HG02852 (cell line): ENCODE results near the gene PHF21A.
A peak's percentile ranks its signal among the peaks of the same experiment; 100 is the strongest.
"Not testable (repeated sequence)": the region's sequence is repeated elsewhere in the genome, so short reads cannot be mapped to it uniquely, and the experiment has no call there.

Experiments
- ATAC-seq: cut with Tn5 transposase; IDR thresholded peaks from one replicate; pipeline ENCODE4 v1.9.1; 2021; ENCODE audit warnings: mild to moderate bottlenecking, moderate library complexity; ENCODE audit not compliant: unreplicated experiment

The PHF21A gene

GRCh38 chr11:45993531-45994001 lies 127.7 kb downstream of the PHF21A start:
- ATAC-seq: no peak

GRCh38 chr11:45988921-45989320 lies 132.3 kb downstream of the PHF21A start:
- ATAC-seq: no peak

- ATAC-seq: no peak
These were observed 136.0 kb downstream of the PHF21A start for GRCh38 chr11:45985212-45985611.

- no peak for ATAC-seq
These were observed 137.1 kb downstream of the PHF21A start for GRCh38 chr11:45984192-45984591.

- no peak for ATAC-seq
These were observed 137.8 kb downstream of the PHF21A start for GRCh38 chr11:45983471-45983845.

- ATAC-seq: no peak
These were observed 138.4 kb downstream of the PHF21A start for GRCh38 chr11:45982656-45983470.

GRCh38 chr11:45981826-45982225 lies 139.4 kb downstream of the PHF21A start:
- ATAC-seq: not testable (repeated sequence)

GRCh38 chr11:45974806-45975205 lies 146.4 kb downstream of the PHF21A start:
- no peak for ATAC-seq

- no peak for ATAC-seq
These were observed 147.7 kb downstream of the PHF21A start for GRCh38 chr11:45973601-45974000.

GRCh38 chr11:45968901-45969300 lies 152.4 kb downstream of the PHF21A start:
- ATAC-seq: no peak

GRCh38 chr11:45967506-45967905 lies 153.7 kb downstream of the PHF21A start:
- no peak for ATAC-seq

GRCh38 chr11:45964911-45965389 lies 156.3 kb downstream of the PHF21A start:
- ATAC-seq: peak; percentile 73

- ATAC-seq: no peak
These were observed 159.5 kb downstream of the PHF21A start for GRCh38 chr11:45961751-45962240.

GRCh38 chr11:45960387-45961095 lies 160.7 kb downstream of the PHF21A start:
- ATAC-seq: no peak

GRCh38 chr11:45959851-45960250 lies 161.4 kb downstream of the PHF21A start:
- no peak for ATAC-seq

GRCh38 chr11:45949992-45950407 lies 171.3 kb downstream of the PHF21A start:
- no peak for ATAC-seq

- no peak for ATAC-seq
These were observed 172.9 kb downstream of the PHF21A start for GRCh38 chr11:45948356-45948755.

GRCh38 chr11:45947885-45948284 lies 173.4 kb downstream of the PHF21A start:
- no peak for ATAC-seq

- no peak for ATAC-seq
These were observed 175.8 kb downstream of the PHF21A start for GRCh38 chr11:45945397-45945999.

- ATAC-seq: no peak
These were observed 178.9 kb downstream of the PHF21A start for GRCh38 chr11:45942381-45942780.

- ATAC-seq: no peak
These were observed 180.0 kb downstream of the PHF21A start for GRCh38 chr11:45941285-45941684.
